ENCODE measurements around the gene RAB3GAP2.
"Not testable (repeated sequence)": the region's sequence is repeated elsewhere in the genome, so short reads cannot be mapped to it uniquely, and the experiment has no call there.

Gene RAB3GAP2

DNA sequence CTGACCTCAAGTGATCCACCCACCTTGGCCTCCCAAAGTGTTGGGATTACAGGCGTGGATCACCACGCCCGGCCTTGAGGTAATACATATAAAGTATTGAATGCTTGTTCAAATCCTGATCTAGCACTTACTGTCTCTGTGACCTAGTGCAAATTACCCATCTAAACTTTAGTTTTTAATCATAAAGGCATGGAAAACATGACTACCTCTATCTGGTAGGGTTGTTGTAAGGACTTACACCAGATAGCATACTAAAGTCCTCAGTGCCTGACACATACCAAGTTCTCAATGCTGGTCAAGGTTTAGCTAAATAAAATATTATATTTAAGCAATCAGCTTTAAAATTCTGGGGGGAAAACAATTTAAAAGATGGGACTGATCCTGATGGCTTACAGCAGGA, 38.3 kb downstream of the RAB3GAP2 start:
- DNase-seq = no peak

DNA sequence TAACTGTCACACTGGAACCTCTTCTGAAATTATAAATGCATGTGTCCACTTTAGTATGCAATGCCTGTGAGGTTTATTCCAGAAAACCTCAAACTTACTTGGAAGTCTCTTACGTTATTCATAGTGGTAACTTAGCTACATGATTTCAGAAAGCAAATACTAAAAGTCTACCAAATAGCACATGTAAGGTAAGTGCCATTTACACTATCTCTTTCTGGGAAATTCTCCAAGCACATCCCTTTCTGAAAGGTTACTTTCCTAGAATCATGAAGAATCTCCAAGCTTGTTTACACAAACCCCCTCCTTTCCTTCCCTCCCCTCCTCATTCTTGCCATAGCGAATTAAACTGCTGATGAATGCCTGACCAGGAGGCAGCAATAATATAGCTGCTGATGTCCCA, 42.5 kb downstream of the RAB3GAP2 start:
- DNase-seq = no peak

DNA sequence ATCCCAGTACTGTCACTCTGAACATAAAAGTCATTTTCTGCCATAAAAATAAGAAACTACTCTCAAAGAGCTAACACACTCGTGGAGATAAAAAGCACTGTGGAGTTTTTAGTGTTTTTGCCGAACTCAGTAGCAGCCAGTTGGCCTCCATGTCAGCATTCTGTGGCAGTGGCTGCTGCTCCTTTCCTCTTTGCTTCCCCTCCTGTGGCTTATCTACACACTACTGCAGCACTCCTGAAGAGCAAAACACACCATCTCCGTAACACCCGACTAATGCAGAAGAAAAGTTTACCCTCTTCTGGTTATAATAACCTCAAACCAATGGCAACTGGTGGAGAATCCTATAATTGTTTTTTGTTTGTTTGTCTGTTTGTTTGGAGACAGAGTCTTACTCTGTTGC, 44.9 kb downstream of the RAB3GAP2 start:
- peak; percentile 20 for DNase-seq

DNA sequence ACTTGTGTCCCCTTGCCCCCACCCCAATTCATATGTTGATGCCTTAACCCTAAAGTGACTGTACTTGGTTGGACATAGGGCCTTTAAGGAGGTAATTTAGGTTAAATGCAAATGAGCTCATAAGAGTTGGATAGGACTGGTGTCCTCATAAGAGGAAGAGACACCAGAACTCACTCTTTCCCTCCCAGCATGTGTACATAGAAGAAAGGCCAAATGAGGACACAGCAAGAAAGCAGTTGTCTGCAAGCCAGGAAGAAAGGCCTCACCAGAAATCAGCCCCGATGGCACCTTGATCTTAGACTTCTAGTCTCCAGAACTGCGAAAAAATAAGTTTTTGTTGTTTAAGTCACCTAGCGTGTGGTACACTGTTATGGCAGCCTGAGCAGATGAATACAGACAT, 45.5 kb downstream of the RAB3GAP2 start:
- DNase-seq = no peak

DNA sequence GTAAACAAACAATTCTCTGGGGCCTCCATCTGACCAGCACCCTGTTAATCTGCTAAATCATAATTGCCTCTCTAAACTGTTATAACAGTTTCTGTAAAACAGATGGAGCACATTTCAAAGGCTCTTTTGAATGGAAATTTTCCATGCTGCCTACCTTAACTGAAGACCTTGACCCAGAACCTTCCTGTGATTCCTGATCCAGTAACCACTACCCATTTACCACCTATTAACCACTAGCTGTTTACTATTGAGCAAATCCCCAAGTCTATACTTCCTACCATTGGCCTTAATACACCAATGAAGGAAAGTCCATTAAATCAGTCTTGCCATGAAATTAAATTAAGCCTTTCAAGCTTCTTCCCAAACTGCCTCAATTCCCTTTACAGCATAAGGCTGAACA, 46.3 kb downstream of the RAB3GAP2 start:
- DNase-seq = no peak

DNA sequence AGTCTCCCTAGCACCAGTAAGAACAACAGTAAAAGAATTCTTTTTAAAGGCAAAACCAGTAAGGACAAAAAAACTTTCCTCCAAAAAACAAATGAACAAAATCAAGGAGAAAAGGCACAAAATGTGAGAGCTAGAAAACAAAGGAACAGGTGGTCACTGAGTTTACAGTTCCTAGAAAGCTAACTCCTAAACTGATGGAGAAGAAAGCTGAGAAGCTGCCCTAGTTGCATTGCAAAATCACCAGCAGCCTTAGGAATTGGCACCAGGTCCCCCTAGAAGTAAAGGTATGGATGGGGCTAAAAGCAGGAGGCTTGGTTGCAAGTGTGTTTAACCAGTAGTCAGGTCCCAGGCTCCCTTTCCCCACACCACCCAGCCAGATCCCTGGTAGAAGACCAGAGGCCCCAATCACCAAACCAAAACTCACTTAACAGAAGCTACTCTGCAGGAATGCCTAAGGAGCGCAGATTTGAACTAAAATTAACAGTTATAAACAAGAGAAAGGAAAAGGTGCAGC, 47.6 kb downstream of the RAB3GAP2 start:
- DNase-seq = no peak

DNA sequence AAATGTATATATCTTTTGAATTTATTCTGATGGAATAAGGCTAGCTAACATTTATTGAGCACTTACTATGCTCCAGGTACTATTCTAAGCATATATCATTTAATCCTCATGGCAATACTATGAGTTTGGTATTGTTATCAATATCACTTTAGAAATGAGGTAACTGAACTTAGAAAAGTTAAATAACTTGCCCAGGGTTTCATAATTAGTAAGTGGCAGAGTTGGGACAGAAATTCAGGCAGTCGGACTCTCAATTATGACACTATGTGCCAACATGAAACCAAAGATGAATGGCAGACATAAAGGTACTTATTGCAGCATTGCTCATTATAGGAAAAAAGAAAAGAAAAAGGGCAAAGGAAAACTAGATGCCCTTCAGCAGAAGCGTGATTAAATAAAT, 48.2 kb downstream of the RAB3GAP2 start:
- no peak for DNase-seq

DNA sequence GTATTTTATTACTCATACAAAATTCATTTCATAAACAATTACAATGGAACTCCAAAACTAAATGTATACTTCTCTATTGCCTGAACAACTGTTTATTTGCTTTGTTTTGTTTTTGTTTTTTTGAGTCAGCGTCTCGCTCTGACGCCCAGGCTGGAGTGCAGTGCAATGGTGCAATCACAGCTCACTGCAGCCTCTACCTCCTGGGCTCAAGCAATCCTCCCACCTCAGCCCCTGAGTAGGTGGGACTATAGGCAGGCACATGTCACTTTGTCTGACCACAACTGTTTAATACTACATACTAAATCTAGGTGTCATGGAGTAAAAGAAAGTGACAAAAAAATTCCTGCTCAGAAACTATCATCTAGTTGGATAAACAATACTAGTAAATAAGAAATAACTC, 49.3 kb downstream of the RAB3GAP2 start:
- no peak for DNase-seq

DNA sequence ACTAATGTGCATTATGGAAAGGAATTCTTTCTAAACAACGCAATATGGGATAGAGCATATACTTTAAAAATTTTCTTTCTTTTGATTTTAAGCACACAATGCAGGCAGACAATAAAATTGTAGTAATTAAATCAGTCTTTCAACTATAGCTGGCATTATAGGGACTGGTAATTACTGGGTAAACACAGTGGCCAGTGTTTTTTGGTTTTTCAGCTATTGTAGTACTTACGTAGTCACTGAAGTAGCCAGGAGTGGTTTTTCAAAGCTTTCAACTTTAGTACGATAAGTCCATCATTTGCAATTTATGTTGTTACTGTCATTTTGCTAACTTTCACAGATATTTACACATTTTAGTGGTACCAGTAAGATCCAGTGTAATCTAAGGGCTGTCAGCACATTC, 50.6 kb downstream of the RAB3GAP2 start:
- peak; percentile 21 for DNase-seq

DNA sequence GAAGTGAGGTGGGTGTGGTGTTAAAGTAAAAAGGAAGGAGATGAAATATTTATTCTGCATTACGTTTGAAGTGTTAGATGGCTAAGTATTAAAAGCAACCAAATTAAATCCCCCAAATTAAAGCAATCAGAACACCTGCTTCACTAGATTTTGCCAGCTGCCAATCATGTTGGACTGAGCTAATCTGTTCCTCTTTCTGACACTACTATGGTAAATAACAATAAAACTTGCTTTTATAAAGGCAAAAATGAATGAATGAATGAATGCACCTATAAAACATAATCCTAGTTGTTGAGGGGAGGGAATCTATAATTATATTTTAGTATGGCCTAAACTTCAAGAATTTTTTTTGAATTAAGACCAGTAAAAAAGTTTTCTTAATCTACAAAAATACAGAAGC, 51.0 kb downstream of the RAB3GAP2 start:
- DNase-seq = no peak

DNA sequence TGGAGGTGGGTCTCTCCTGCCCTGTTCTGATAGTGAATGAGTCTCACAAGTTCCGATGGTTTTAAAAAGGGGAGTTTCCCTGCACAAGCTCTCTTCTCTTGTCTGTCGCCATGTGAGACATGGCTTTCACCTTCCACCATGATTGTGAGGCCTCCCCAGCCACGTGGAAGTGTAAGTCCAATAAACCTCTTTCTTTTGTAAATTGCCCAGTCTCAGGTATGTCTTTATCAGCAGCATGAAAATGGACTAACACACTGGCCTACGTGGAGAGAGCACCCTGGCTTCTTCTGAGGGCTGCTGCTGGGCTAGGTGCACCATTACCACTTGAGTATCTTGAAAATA, 51.6 kb downstream of the RAB3GAP2 start:
- DNase-seq = not testable (repeated sequence)

DNA sequence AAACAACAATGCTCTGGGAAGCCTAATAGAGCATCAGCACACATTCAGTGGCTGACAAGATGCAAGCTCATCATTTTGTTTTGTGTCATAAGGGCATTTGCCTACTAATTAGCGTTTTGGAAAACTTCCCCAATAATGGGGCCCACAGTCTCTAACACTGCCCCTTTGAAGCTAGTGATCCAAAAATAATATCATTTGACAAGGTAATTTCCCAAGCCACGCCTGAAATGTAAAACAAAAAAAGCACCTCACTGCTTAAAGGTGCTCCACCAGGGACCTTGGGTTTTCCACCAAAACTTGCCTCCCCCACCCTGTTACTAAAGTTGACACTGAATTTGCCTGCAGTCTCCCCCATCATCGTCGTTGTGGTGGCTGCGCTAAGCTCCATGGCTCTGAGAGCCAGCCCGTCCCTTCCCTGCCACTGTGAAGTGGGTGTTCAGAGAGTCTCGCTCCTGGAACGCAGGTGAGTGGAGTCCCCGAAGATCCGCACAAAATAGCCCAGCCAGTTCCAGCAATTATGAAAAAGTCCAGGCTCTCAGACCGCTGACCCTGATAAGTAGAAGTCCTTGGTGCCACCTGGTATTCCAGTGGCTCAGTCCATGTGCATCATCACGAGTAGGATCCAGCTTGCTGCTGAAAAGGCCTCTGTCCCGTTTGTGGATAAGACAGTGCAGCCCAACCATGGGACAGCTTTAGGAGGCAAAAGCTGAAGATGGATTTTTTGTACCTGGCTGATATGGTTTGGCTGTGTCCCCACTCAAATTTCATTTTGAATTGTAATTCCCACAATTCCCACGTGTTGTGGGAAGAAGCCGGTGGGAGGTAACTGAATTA, 52.2 kb downstream of the RAB3GAP2 start:
- no peak for DNase-seq

DNA sequence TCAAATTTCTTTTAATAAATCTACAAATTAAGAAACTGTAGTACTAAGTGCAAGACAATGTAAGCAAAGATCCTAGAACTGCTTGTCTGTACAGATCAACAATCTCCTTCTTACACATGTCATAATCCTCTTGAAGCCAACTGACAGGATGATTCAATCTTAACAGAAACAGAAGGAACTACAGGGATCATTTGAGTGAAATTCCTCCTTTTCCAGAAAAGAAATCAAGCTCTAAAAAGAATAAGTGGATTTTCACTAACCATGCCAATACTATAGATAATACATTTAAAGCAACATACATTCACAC, 53.2 kb downstream of the RAB3GAP2 start:
- no peak for DNase-seq

DNA sequence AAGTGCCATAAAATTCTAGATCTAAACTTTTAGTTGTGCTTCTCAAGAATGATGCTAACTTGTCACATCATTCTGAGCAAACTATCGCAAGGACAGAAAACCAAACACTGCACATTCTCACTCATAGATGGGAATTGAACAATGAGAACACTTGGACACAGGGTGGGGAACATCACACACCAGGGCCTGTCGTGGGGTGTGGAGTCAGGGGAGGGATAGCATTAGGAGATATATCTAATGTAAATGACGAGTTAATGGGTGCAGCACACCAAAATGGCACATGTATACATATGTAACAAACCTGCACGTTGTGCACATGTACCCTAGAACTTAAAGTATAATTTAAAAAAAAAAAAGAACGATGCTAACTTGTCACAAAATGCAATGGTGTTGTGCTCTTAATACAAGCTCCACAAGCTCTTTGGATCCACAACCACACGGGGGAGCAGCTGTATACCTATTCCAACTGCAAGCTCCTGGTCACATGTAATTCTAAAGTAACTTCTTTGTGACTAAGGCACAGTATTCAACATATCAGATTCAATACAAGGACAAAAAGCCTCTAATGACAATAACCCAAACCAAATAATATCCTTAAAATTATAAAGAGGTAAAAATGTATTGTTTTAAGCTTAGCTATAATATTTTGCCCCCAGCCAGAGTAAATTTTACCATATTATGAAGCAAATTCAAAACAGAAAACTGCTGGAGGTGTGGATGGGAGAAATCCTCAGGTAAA, 53.7 kb downstream of the RAB3GAP2 start:
- peak; percentile 44 for DNase-seq

DNA sequence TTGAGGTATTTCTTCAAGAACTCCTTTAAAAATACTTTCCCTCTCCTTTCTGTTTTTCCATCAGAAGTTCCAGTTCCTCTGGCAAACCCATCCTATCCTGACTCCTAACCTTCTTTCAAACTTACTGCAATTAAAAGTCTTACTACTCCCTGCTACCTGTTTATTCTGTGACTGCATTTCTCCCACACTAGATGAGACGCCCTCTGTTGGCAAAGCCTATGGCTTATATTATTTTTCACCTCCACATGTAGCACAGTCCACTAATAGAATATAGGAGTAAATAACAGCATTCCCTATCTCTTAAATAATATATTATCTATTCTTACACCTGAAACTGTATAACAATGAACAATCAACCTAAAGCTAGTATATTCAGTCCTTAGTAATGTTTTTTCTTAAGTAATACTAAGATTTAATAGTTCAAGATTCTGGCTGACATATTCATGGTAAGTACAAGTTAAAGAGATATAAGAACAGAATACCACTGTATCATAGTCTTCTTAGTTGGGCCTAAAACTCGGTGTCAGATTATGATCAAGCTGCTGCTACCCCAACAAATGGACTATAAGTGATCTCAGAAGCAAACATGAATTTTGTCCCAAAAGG, 54.8 kb downstream of the RAB3GAP2 start:
- no peak for DNase-seq

DNA sequence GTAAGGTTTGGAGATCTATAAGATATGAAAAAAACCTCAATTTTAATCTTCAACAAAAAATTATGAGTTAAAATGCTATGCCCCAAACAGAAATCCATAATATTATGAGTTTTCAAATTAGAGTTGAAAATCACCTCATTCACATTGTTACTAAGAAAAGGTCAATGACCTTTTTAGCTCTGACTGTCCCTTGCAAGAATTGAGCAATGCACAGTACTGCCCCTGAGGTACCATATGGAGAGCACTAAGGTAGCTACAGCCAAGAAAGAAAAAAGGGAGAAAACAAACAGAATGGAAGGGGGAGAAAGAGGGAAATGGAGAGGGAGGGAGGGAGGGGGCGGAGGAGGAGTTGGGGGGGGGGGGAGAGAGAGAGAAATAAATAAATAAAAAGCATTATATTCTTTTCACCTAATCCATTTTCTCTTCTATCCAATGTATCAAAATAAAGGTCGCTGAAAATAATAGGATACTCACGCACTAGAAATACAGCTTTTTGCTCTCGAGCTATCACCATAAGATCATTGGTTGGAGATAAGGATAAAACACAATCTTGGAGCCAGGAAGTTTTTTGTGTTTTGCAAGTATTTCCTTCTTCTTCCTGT, 58.8 kb downstream of the RAB3GAP2 start:
- no peak for DNase-seq

DNA sequence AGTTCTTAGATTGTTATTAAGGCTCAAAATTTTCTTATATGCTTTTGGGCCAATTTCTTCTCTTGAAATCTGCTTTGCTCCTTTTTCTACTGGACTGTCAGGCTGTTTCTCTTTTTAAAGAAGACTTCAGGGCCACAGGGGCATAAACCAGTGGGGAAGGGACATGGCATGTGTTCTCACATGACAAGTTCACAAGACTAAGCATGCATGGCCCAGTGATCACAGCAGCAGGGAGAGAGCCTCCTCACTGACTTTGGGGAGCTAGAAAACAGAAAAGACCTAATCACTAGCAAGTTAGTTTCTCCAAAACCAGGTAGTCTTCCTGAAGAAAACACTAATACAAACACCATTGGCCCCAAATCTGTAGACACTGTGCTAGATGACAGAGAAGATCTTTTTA, 64.8 kb downstream of the RAB3GAP2 start:
- no peak for DNase-seq

DNA sequence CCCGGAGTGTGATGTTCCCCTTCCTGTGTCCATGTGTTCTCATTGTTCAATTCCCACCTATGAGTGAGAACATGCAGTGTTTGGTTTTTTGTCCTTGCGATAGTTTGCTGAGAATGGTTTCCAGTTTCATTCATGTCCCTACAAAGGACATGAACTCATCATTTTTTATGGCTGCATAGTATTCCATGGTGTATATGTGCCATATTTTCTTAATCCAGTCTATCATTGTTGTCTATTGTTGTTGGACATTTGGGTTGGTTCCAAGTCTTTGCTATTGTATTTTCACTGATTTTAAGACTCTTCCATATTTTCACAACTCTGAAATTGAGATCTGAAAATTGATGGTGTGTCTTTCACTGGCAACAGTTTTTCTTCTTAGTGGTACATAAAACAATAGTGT, 67.5 kb downstream of the RAB3GAP2 start:
- DNase-seq = not testable (repeated sequence)

DNA sequence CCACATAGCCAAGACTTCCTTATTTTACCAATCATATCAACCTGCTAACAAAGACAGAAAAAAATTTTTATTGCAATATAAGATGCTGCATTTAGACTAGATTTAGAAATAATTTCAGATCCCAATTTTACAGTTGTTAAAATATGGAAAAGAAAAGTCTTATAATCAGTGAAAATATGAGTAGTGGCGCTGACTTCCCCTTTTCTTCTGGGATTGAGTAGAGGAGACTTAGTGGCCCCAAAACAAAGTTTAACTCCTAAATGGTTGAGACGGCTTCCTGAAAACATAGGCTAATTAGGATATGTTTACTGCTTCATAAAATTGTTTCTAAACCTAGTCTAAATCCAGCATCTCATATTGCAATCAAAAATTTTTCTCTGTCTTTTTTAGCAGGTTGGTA, 68.4 kb downstream of the RAB3GAP2 start:
- DNase-seq = no peak

DNA sequence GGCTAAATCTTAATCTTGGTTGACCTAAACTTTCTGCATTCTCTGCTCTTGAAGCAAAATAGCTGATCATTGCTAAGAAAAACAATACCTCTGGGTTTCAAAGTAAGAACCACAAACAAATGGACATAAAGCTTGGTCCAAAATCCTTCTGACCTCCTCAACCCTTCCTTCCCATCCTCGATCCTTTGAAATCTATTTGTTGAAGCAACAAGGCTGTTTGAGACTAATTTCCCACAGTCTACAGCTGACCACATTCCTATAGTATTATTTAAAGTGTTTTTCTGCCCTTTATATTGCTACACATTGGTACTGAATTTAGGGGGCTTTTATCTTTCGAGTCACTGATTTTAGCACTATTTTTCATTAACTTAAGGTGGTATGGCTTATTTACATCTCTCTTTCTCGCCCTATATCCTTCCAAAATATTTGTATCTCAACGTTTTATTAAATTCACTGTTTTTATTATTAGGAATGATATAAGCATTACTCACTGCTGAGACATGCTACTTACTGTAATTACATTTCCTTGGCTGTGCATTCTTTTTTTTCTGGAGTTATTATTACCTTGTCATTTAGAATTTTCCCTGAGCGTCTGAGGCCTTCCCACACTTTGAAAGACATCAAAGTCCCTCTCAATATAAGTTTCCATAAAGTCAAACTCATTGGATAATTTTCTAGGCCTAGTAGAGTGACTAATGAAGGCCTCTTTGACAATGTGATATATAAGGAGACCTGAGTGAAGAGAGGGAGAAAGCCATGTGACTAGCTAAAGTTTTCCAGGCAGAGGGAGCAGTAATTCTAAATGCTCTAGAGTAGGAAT, 73.9 kb downstream of the RAB3GAP2 start:
- no peak for DNase-seq

DNA sequence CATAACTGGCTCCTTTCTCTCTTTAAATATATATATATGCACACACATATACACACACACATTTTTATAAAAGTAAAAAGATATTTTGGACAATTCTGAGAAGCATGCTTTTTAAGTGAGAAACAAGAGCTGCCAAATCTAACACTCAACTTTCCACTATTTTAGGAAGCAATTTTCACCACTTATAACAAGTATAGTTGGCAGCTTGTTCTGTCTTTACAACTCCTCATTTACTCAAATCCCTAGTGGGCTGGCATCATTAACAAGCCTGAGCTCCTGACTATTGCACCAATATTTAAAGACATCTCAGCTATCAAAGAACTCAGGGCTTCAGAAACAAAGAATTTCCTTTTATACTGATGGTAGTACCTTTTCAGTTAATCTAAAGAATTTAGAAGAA, 76.6 kb downstream of the RAB3GAP2 start:
- no peak for DNase-seq

DNA sequence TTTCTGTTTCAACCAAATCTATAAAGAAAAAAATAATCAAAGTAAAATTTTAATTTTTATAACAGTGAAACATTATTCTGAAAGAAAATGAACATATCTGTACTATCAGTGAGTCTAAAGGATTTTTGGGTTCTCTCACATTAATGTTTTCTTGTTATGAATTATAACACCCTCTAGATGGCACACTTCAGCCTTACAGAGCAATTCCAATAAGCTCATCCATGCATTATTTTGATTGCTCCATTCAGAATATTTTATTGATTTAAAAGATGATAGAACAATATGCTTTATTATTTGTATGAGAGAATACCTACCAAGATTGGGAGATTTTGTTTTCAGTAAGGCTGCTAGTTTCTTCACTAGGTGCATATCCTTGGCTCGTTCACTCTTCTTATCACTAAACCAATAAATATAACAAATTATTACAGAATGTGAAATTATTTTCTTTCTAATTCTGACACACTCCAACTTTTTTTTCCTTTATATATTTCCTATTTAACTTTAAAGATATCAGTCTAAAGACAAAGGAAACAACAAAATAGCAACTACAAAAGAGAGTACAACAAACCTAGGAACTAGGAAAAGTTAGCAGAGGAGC, 82.4 kb downstream of the RAB3GAP2 start:
- DNase-seq = peak; percentile 21

Measured in NCI-H345 (cell line).